SKM-1 (cell line): ENCODE results near the gene RPL31.
"Not testable (repeated sequence)": the region's sequence is repeated elsewhere in the genome, so short reads cannot be mapped to it uniquely, and the experiment has no call there.

Experiments used
- DNase-seq: peaks from one replicate; lab custom pipeline; 2025; ENCODE audit not compliant: unreplicated experiment; lab: John Stamatoyannopoulos, UW

RPL31 gene

GRCh38 chr2:101023327-101024107 lies 21.4 kb downstream of the RPL31 start:
- DNase-seq = no peak

GRCh38 chr2:101025561-101025960 lies 23.5 kb downstream of the RPL31 start:
- no peak for DNase-seq

DNA sequence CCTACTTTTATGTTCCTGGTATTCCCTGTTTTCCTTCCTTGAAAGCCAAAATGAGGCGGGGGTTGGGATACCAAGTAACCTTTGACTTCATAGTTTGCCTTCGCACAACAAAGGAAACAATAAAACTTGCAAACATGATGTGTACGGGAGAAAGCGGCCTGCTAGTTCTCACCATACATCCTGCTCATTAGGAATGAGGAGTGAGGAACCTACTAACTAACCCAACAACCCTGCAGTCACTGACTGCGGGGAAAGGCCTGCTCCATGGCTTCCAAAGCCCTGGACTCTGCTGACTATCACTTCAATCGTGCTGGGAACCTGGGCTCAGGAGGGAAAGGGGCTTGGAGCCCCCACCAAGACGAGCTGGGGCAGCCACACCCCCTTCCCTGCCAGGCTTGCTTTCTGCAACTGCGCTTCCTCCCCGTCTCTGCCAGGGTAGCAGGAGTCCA lies 24.2 kb downstream of the RPL31 start:
- no peak for DNase-seq

DNA sequence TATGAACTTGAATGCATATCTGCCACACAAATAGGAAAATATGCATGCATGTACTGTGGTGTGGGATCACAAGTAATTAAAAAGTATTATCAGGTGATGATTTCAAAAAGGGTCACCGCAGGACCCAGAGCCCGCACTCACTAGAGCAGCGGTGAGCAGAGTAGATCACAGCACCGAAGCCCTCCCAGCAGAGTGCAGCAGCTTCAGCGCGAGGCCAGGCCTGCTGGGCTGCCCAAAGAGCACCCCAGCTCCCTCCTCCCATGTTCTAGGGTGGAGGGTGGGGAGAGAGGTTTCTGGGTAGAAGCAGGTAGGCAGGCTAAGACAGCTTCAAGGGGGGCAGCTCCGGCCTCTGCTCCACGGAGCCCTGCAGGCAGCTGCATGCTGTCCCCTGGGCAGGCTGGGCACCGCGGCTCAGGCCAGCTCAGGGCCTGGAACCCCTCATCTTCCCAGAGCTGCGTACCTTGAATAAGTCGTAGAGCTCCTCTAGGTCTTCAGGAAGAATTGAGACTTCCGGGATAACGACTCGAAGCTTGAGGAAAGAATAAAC lies 24.9 kb downstream of the RPL31 start:
- DNase-seq = no peak

DNA sequence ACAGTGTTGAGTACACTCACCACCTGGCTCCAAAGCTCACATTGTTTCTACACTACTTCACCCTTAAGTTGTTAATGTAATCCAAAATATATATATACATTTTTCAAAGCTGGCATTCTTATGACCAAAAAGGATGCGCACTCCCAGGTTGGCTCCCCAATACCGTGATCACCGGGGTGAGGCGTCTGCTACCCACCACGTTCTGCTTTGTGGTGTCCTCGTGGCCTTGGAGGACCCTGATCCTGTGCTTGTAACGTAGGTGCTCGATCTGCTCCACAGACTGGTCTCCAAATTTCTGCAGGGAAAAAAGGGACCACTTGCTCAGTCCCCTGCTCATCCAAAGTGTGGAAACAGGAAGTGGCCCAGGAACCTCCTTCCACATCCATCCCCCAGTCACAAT lies 25.8 kb downstream of the RPL31 start:
- no peak for DNase-seq

DNA sequence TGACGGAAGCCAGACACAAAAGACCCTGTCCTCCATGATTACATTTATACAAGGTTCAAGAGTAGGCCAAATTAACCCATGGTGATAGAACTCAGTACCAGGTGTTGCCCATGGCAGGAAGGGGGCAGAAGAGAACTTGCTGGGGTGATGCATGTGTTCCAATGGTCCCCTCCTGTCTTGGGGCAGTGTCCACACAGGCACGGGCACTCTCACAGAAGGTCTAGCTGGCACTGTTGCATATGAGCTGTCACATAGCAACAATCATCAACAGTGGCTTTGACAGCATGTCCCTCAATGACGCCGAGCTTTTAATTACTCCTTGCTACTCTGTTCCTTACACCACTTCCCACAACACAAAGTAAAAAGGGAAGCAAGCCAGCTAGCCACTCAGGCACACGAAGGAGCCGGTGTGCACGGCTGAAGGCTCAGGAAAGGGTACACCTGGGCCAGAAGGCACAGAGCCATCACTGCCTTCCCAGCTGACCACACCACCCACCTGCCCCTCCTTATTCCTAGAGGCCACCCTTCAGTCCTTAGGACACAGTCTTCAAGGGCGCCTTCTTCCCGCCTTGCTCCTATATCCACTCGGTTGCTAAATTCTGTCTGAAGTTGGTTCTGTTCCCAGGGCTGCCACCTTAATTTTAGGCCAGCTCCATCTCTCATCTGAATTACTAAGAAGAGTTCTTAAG lies 28.9 kb downstream of the RPL31 start:
- no peak for DNase-seq

DNA sequence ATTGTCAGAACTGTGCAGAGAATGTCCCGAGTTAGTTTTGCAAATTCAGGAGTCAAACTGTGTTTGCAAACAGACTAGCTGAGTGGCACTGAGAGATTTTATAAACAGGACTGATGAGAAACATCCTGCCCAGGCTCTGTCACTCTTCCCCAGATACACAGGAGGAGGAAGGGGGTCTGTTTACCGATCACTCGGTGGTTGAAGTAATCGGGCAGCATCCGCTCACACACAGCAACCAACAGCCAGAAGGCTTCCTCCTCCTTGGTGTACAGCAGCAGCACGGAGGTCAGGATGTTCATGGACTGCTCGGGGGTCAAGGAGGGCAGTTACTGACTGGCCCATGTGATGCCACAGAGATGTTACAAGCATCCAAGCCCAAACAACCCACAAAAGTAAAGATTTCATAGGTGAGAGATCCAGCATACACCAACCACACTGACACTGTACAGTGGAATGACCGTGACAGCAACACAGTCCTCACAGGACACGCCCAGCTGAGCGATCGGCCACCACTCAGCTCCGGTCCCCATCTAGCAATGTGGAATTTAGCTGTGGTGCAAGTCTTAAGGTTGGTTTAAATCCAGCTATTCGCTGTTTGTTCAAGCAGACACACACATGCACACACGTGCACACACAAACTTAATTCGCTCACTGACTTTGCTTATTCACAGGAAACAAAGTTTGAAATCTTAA lies 30.1 kb downstream of the RPL31 start:
- DNase-seq = no peak

GRCh38 chr2:101036562-101036961 lies 34.5 kb downstream of the RPL31 start:
- no peak for DNase-seq

GRCh38 chr2:101037161-101037755 lies 35.2 kb downstream of the RPL31 start:
- DNase-seq = no peak

DNA sequence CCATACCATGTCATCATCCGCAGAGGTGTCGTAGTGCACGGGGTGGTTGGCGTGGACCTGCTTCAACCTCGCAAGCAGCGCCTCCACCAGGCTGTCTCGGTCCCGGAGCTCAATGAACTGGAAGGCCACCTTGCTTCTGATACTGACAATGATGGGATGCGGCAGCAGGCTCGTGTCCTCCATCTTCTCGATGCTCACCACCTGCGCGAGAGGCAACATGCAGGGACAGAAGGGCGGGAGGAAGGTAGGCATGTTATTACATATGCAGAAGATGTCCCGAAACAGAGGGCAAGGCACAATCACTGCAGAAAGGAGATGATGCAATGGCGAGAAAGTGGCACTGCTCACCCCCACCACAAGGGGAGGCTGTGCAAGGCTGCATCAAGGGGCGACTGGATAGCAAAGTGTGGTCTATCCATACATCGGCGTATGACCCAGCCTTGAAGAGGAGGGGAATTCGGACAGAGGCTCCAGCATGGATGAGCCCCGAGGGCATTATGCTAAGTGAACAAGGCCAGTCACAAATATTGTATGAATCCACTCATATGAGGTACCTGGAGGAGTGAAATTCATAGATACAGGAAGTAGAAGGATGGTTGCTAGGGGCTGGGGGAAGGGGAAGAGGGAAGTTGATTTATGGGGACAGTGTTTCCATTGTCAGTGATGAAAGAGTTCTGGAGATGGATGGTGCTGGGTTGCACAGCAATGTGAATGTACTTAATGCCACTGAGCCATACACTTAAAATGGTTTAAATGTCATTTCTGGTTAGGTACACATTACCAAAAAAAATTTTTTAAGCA lies 36.6 kb downstream of the RPL31 start:
- peak; percentile 79 for DNase-seq

DNA sequence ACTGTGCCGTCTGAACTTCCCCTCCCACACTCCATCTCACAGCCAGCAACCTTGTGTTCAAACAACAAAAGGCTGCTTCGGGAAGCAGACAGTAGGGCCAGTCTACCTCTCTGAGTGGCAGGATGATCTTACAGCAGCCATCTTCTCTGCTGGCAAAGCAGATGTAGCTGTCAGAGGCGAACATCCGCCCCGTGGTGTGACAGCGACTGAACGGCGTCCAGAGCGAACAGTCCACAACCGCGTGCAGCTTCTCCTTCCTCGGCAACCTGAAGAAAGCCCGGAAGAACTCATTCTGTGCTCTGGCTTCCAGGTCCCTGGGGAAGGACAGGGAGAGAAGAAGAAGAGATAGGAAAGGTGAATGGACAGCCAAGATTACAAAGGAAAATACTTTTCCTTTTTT lies 38.0 kb downstream of the RPL31 start:
- no peak for DNase-seq

DNA sequence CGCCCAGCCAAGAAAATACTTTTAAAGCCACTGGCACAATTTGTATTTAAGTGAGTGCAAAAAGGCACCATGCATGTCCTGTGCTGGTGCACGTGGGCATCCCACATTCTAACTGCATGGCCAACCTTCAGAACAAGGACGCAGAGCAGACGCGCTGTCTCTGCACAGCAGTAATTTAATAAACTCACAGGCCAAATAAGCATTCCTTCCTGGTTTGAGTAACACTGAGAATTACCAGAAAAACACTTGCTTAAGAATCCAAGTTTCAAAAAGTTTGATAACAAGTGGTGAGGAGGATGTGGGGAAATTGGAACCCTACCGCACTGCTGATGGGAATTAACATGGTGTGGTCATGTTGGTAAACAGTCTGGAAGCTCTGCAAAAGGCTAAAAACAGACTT lies 38.7 kb downstream of the RPL31 start:
- DNase-seq = peak; percentile 15

- DNase-seq = peak; percentile 74
These were observed 39.3 kb downstream of the RPL31 start for GRCh38 chr2:101041413-101041812.

DNA sequence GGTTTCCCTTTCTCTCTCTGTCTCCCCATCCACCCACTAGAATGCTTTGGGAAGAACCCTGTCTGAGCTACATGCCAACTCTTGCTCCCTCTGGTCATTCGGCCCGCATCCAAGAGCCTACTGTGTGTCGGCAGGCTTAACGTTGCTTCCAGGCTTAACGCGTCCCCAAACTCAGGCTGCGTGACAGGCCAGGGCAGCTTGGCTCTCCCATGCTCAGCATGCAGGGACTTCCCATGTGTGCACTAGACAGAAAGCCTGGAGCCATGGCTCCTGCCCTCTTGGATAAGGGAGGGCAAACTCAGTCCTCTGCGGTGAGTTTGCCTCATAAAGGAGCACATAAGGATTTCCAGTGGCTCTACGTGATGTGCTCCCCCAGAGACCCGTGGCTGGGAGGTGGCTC lies 43.2 kb downstream of the RPL31 start:
- no peak for DNase-seq

GRCh38 chr2:101047075-101047766 lies 45.1 kb downstream of the RPL31 start:
- DNase-seq = no peak

GRCh38 chr2:101047774-101048173 lies 45.7 kb downstream of the RPL31 start:
- no peak for DNase-seq

DNA sequence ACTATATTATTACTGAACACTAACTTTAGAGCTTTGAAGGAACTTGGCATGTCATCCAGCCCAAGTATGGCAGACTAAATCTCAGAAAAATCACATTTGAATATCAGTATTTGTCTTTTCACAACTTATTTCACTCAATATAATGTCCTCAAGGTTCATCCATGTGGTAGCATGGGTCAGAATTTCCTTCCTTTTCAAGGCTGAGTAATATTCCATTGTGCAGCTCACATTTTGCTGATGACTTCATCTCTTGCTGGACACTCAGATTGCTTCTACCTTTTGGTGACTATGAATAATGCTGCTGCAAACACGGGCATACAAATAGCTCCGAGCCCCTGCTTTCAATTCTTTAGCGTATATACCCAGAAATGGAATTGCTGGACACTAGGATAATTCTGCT lies 46.7 kb downstream of the RPL31 start:
- no peak for DNase-seq

DNA sequence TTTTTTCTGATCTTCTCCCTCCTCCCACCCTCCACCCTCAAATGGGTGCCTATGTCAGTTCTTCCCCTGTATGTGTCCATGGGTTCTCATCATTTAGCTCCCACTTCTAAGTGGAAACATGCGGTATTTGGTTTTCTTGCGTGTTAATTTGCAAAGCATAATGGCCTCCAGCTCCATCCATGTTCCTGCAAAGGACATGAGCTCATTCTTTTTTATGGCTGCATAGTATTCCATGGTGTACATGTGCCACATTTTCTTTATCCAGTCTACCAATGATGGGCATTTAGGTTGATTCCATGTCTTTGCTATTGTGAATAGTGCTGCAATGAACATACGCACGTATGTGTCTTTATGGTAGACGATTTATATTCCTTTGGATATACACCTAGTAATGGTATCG lies 48.8 kb downstream of the RPL31 start:
- DNase-seq = not testable (repeated sequence)

- DNase-seq = no peak
These were observed 50.1 kb downstream of the RPL31 start for GRCh38 chr2:101052147-101052546.

DNA sequence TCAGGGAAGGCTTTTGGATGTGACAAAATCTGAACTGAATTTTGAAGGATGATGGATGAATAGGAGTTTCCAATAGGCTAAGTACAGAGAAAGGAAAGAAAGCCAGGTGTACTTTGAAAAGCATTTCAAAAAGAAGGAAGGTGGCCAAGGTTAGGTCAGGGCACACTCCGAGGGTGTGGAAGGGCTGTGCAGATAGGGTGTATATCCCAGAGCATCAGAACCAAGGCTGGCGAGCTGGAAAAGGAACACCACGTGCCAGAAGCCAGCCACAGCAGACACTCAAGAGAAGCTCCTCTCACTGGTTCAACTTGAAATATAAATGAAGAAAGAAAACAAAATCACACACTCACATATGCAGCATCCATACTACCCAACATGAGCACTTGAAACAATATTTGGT lies 51.0 kb downstream of the RPL31 start:
- DNase-seq = no peak
